Liver (tissue), 9 donors: ENCODE measurements around the gene FOXN3. TPM values are rescaled to one million over a fixed set of nuclear protein-coding genes. Genes with fewer than 3 reads are reported as not detected.

Experiments
- DNase-seq: peaks from one replicate; pipeline ENCODE4 v3.0.0-alpha.2; 2017; ENCODE audit warnings: low spot score
- H3K27ac ChIP-seq, 2 donors: one replicate each; pipeline ENCODE4 v1.7.0; 2013; ENCODE audit warnings: inconsistent platforms in 2 of 2, low read length in 2 of 2, control low read depth in 1 of 2, low read depth in 1 of 2, mild to moderate bottlenecking in 1 of 2
- H3K27me3 ChIP-seq, 4 donors: one replicate each; pipeline versions ENCODE4 v1.6.1 to v1.7.0; 2013; ENCODE audit warnings: low read length in 3 of 4, inconsistent platforms in 1 of 4, mild to moderate bottlenecking in 1 of 4, moderate library complexity in 1 of 4; ENCODE audit not compliant: control insufficient read depth in 4 of 4, insufficient read depth in 4 of 4
- H3K36me3 ChIP-seq, 4 donors: one replicate each; pipeline versions ENCODE4 v1.6.1 to v1.7.0; 2013; ENCODE audit warnings: low read length in 3 of 4, mild to moderate bottlenecking in 3 of 4, low read depth in 1 of 4, moderate library complexity in 1 of 4; ENCODE audit not compliant: control insufficient read depth in 4 of 4, insufficient read depth in 3 of 4
- H3K4me1 ChIP-seq, 4 donors: one replicate each; pipeline versions ENCODE4 v1.6.1 to v1.7.0; 2013; ENCODE audit warnings: low read length in 3 of 4, mild to moderate bottlenecking in 3 of 4, moderate library complexity in 1 of 4; ENCODE audit not compliant: control insufficient read depth in 4 of 4, insufficient read depth in 4 of 4
- H3K4me3 ChIP-seq, 3 donors: one replicate each; pipeline versions ENCODE4 v1.6.1 to v1.7.0; 2013; ENCODE audit warnings: low read length in 3 of 3, control low read depth in 1 of 3, low read depth in 1 of 3, mild to moderate bottlenecking in 1 of 3
- H3K9ac ChIP-seq, 2 donors: one replicate each; pipeline ENCODE4 v1.7.0; 2013; ENCODE audit warnings: low read length in 2 of 2, mild to moderate bottlenecking in 2 of 2, moderate library complexity in 2 of 2, control low read depth in 1 of 2, low read depth in 1 of 2
- H3K9me3 ChIP-seq, 4 donors: one replicate each; pipeline versions ENCODE4 v1.6.1 to v1.7.0; 2013; ENCODE audit warnings: low read length in 3 of 4; ENCODE audit not compliant: control insufficient read depth in 4 of 4
- ATF3 ChIP-seq: IDR thresholded peaks from 2 replicates; pipeline ENCODE4 v1.6.1; 2016; ENCODE audit warnings: antibody characterized with exemption
- EGR1 ChIP-seq, 2 donors: IDR thresholded peaks; 2 replicates each; pipeline ENCODE4 v1.6.1; 2016 to 2018; ENCODE audit warnings: antibody characterized with exemption in 2 of 2, low read depth in 2 of 2
- FOXA1 ChIP-seq: IDR thresholded peaks from 2 replicates; pipeline ENCODE4 v1.6.1; 2016; ENCODE audit warnings: antibody characterized with exemption
- FOXA2 ChIP-seq: IDR thresholded peaks from 2 replicates; pipeline ENCODE4 v1.6.1; 2016; ENCODE audit warnings: antibody characterized with exemption
- GABPA ChIP-seq, 2 donors: IDR thresholded peaks in 1 of 2; conservative IDR thresholded peaks in 1 of 2; 2 replicates each; pipeline ENCODE4 v1.6.1; 2016; ENCODE audit warnings: antibody characterized with exemption in 2 of 2, mild to moderate bottlenecking in 1 of 2, moderate library complexity in 1 of 2
- HNF4A ChIP-seq, 2 donors: conservative IDR thresholded peaks; 2 replicates each; pipeline ENCODE4 v1.6.1; 2016; ENCODE audit warnings: antibody characterized with exemption in 2 of 2, mild to moderate bottlenecking in 2 of 2
- HNF4G ChIP-seq: IDR thresholded peaks from 2 replicates; pipeline ENCODE4 v1.6.1; 2016; ENCODE audit warnings: antibody characterized with exemption
- JUND ChIP-seq, 2 donors: IDR thresholded peaks; 2 replicates each; pipeline ENCODE4 v1.6.1; 2016; ENCODE audit warnings: antibody characterized with exemption in 2 of 2
- MAX ChIP-seq: IDR thresholded peaks from 2 replicates; pipeline ENCODE4 v1.6.1; 2016; ENCODE audit warnings: antibody characterized with exemption
- NR2F2 ChIP-seq: IDR thresholded peaks from 2 replicates; pipeline ENCODE4 v1.6.1; 2016; ENCODE audit warnings: antibody characterized with exemption
- RAD21 ChIP-seq, 2 donors: IDR thresholded peaks; 2 replicates each; pipeline ENCODE4 v1.6.1; 2016; ENCODE audit warnings: antibody characterized with exemption in 2 of 2, mild to moderate bottlenecking in 2 of 2
- RXRA ChIP-seq, 2 donors: IDR thresholded peaks; 2 replicates each; pipeline ENCODE4 v1.6.1; 2017 to 2018; ENCODE audit warnings: antibody characterized with exemption in 2 of 2, mild to moderate bottlenecking in 1 of 2
- SP1 ChIP-seq: IDR thresholded peaks from 2 replicates; pipeline ENCODE4 v1.6.1; 2018; ENCODE audit warnings: antibody characterized with exemption, mild to moderate bottlenecking
- TAF1 ChIP-seq: conservative IDR thresholded peaks from 2 replicates; pipeline ENCODE4 v1.6.1; 2016; ENCODE audit warnings: antibody characterized with exemption, mild to moderate bottlenecking
- YY1 ChIP-seq: IDR thresholded peaks from 2 replicates; pipeline ENCODE4 v1.6.1; 2016; ENCODE audit warnings: antibody characterized with exemption, mild to moderate bottlenecking
- WGBS: extraction: QIAGEN DNeasy Blood & Tissue Kit; methylation state at CpG from one replicate; pipeline ENCODE4 v1.1.7; 2013; 5-methylcytosine and 5-hydroxymethylcytosine counted together
- polyA plus RNA-seq, 2 donors: library from polyadenylated mRNA; stranded (reverse) in 1 of 2; unstranded in 1 of 2; fragments of 200-250 nt in 1 of 2; fragments of >200 nt in 1 of 2; fragmentation: Nextera tagmentation in 1 of 2; extraction: Ambion mirVana in 1 of 2; gene quantifications; one replicate each; pipeline versions ENCODE4 v1.2.1 to v1.2.3, GENCODE V29; 2013 to 2015
- total RNA-seq, 2 donors: library from RNA; depleted of rRNA; stranded (reverse); fragments of >200 nt; gene quantifications; one replicate each; pipeline ENCODE4 v1.2.3, GENCODE V29; 2014
- TF ChIP-seq, protein P1 (sequence below): IDR thresholded peaks from 2 replicates; pipeline ENCODE4 v1.6.1; 2016; ENCODE audit warnings: antibody characterized with exemption
- TF ChIP-seq, protein P2 (sequence below): fragments of 150-350 bp; IDR thresholded peaks from 2 replicates; pipeline ENCODE4 v1.5.1; 2017; ENCODE audit warnings: improper control_type of control experiment, low read depth, low read length; ENCODE audit not compliant: missing input control
- TF ChIP-seq, protein P3 (sequence below): IDR thresholded peaks from 2 replicates; pipeline ENCODE4 v1.6.1; 2016; ENCODE audit warnings: antibody characterized with exemption, mild to moderate bottlenecking
- donor health status: healthy.
- donor health status: healthy.
- donor health status: healthy.
- donor health status: healthy.
- donor health status: healthy.

FOXN3 gene
- total and polyA plus RNA-seq, 4 donors, result 17.8 to 44.8 (median 35.3) TPM

DNA sequence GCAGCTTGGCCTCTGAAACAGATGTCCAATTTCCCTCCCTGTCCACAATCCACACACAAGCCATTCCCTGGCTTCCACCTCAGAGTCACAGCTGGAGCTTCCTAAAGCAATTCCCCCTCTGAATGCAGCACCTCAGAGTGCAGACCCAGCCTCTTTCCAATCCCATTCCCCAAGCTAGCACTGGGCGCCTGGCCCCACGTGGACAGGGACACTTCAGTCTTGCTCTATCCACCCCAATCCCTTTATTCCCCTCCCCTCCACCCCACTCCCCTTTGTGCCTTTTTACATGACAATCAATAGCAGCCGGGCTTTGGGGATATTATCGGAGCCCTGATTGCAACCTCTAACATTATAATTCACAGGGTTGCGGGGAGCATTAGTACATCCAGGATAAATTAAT, 300.0 kb downstream of the FOXN3 start:
- no peak overlapping the region for H3K27ac ChIP-seq
- no peak for DNase-seq
- 93% methylated on average over 5 of the region's 5 CpGs for WGBS
- H3K27me3 ChIP-seq, result no peaks in the 10 kb centered on the region
- no peak overlapping the region for H3K9ac ChIP-seq
- H3K4me3 ChIP-seq, result no peak overlapping the region
- no peaks in the 10 kb centered on the region for H3K4me1 ChIP-seq
- no peaks in the 10 kb centered on the region for H3K36me3 ChIP-seq
- TF ChIP-seq RAD21 (IDR thresholded peaks at IDR 0.05) (no peak), FOXA2 (no peak), RXRA (IDR thresholded peaks at IDR 0.05) (no peak), SP1 (no peak), TAF1 (no peak), HNF4A (conservative IDR thresholded peaks at IDR 0.05) (no peak), YY1 (no peak), FOXA1 (no peak), NR2F2 (no peak), MAX (no peak), EGR1 (IDR thresholded peaks at IDR 0.05; ENCODE audit: low read depth in 2 of 2) (no peak), GABPA (IDR thresholded peaks at IDR 0.05 in 1 of 2, conservative IDR thresholded peaks at IDR 0.05 in 1 of 2) (no peak)
- TF ChIP-seq, protein P1, sequence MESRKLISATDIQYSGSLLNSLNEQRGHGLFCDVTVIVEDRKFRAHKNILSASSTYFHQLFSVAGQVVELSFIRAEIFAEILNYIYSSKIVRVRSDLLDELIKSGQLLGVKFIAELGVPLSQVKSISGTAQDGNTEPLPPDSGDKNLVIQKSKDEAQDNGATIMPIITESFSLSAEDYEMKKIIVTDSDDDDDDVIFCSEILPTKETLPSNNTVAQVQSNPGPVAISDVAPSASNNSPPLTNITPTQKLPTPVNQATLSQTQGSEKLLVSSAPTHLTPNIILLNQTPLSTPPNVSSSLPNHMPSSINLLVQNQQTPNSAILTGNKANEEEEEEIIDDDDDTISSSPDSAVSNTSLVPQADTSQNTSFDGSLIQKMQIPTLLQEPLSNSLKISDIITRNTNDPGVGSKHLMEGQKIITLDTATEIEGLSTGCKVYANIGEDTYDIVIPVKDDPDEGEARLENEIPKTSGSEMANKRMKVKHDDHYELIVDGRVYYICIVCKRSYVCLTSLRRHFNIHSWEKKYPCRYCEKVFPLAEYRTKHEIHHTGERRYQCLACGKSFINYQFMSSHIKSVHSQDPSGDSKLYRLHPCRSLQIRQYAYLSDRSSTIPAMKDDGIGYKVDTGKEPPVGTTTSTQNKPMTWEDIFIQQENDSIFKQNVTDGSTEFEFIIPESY, result no peak
- peaks cover 0 to 2% (median 0%) of the 10 kb centered on the region in 4 donors for H3K9me3 ChIP-seq

DNA sequence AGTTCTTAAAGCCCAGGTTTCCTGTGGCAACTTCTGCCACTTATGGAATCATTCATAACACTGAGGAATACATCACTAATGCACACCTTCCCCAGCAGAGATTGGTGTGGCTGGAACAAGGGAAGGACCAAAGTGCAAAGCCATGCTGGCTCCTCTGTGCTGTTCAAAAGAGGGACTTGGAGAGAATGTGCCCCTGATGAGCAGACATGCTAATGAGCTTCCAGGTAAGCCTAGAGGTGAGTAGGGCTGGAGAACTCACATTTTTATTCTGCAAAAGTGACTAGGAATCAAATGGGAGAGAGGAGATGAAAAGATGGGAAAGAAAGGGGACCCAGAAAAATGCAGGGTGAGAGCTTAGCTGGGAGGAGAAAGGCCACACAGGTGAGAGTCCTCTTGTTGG, 302.9 kb downstream of the FOXN3 start:
- no peaks in the 10 kb centered on the region for H3K4me1 ChIP-seq
- no peak overlapping the region for H3K9ac ChIP-seq
- TF ChIP-seq RAD21 (IDR thresholded peaks at IDR 0.05), result no peak
- TF ChIP-seq JUND (IDR thresholded peaks at IDR 0.05), result no peak
- no peak for TF ChIP-seq SP1
- TF ChIP-seq FOXA1, result no peak
- TF ChIP-seq ATF3, result no peak
- TF ChIP-seq, protein P2, sequence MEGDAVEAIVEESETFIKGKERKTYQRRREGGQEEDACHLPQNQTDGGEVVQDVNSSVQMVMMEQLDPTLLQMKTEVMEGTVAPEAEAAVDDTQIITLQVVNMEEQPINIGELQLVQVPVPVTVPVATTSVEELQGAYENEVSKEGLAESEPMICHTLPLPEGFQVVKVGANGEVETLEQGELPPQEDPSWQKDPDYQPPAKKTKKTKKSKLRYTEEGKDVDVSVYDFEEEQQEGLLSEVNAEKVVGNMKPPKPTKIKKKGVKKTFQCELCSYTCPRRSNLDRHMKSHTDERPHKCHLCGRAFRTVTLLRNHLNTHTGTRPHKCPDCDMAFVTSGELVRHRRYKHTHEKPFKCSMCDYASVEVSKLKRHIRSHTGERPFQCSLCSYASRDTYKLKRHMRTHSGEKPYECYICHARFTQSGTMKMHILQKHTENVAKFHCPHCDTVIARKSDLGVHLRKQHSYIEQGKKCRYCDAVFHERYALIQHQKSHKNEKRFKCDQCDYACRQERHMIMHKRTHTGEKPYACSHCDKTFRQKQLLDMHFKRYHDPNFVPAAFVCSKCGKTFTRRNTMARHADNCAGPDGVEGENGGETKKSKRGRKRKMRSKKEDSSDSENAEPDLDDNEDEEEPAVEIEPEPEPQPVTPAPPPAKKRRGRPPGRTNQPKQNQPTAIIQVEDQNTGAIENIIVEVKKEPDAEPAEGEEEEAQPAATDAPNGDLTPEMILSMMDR, result no peak
- no peak for TF ChIP-seq TAF1
- TF ChIP-seq EGR1 (IDR thresholded peaks at IDR 0.05; ENCODE audit: low read depth in 2 of 2), result no peak
- TF ChIP-seq HNF4G, result no peak
- TF ChIP-seq RXRA (IDR thresholded peaks at IDR 0.05), result no peak
- no peak for TF ChIP-seq FOXA2
- TF ChIP-seq, protein P1, result no peak
- no peak for TF ChIP-seq NR2F2
- no peak for TF ChIP-seq YY1
- TF ChIP-seq, protein P3, sequence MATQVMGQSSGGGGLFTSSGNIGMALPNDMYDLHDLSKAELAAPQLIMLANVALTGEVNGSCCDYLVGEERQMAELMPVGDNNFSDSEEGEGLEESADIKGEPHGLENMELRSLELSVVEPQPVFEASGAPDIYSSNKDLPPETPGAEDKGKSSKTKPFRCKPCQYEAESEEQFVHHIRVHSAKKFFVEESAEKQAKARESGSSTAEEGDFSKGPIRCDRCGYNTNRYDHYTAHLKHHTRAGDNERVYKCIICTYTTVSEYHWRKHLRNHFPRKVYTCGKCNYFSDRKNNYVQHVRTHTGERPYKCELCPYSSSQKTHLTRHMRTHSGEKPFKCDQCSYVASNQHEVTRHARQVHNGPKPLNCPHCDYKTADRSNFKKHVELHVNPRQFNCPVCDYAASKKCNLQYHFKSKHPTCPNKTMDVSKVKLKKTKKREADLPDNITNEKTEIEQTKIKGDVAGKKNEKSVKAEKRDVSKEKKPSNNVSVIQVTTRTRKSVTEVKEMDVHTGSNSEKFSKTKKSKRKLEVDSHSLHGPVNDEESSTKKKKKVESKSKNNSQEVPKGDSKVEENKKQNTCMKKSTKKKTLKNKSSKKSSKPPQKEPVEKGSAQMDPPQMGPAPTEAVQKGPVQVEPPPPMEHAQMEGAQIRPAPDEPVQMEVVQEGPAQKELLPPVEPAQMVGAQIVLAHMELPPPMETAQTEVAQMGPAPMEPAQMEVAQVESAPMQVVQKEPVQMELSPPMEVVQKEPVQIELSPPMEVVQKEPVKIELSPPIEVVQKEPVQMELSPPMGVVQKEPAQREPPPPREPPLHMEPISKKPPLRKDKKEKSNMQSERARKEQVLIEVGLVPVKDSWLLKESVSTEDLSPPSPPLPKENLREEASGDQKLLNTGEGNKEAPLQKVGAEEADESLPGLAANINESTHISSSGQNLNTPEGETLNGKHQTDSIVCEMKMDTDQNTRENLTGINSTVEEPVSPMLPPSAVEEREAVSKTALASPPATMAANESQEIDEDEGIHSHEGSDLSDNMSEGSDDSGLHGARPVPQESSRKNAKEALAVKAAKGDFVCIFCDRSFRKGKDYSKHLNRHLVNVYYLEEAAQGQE, result no peak
- no peak for DNase-seq
- no peak overlapping the region for H3K4me3 ChIP-seq
- H3K36me3 ChIP-seq, result no peaks in the 10 kb centered on the region
- no peak overlapping the region for H3K27ac ChIP-seq
- H3K9me3 ChIP-seq, result peaks cover 0 to 2% (median 0%) of the 10 kb centered on the region in 4 donors
- H3K27me3 ChIP-seq, result no peaks in the 10 kb centered on the region
